Measurements from ENCODE around the gene SPINT1.

The SPINT1 gene

DNA sequence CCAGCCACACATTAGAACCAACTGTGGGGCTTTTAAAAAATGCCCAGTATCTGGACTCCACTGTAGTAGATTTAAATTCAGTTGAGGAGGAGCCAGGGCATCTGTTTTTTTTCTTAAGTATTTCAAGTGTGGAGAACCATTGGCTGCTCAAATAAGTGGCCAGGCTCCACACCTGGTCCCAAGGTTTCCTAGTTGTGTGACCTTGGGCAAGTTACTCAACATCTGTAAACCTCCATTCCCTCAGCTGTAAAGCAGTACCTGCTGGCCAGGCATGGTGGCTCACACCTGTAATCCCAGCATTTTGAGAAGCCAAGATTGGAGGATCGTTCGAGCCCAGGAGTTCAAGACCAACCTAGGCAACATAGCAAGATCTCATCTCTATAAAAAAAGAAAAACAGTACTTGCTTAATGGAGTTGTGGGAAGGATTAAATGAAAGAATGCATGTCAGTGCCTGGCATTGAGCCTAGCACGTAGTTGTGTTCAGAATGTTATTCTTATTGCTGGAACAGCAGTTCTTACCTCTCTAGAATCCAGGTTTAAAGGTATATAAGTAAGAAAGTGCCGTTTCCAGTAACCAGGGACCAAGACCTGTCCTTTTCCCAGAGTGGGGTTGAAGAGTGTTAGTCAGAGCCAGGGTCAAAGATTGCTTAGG, 17.3 kb upstream of the SPINT1 start:
- ChIA-PET CTCF (interaction anchor here (1.5 kb wide), 1 partner anchor 43 kb away, joined by 4 read pairs; no protein-coding TSS in a partner anchor), POLR2A (no interaction called here)
- no peak for DNase-seq (ENCODE audit: extremely low spot score)
- TF ChIP-seq, protein P1, sequence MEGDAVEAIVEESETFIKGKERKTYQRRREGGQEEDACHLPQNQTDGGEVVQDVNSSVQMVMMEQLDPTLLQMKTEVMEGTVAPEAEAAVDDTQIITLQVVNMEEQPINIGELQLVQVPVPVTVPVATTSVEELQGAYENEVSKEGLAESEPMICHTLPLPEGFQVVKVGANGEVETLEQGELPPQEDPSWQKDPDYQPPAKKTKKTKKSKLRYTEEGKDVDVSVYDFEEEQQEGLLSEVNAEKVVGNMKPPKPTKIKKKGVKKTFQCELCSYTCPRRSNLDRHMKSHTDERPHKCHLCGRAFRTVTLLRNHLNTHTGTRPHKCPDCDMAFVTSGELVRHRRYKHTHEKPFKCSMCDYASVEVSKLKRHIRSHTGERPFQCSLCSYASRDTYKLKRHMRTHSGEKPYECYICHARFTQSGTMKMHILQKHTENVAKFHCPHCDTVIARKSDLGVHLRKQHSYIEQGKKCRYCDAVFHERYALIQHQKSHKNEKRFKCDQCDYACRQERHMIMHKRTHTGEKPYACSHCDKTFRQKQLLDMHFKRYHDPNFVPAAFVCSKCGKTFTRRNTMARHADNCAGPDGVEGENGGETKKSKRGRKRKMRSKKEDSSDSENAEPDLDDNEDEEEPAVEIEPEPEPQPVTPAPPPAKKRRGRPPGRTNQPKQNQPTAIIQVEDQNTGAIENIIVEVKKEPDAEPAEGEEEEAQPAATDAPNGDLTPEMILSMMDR (IDR thresholded peaks at IDR 0.05; ENCODE audit: control extremely low read depth, extremely low read depth, low read depth, missing control alignments): no peak

DNA sequence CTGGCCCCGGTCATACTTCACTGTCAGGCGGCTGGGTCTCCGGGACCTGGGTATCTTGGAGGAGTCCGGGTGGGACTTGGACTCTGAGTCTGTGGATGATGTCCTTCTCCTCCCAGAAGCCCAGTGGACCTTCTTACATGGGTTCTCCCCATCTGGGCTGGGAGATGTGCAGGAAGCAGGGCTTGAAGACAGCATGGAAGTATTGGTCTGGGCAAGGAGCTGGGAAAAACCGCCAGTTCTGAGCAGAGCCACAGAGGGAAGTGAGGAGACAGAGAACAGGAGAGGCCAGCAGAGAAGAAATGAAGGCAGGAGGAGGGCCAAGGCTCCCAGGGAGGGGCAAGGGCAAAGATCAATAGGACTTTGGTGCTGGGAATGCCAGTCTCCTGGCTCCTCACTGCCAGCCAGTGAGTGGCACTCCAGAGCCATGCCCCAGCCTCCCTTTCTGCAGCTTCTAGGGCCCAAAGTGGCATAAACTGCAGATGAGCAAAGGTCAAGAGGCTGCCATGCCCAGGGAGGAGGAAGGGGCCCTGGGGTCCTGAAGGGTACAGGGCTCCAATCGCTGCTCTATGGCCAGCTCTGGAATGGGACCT, 15.3 kb upstream of the SPINT1 start, which contains the start of gene PPP1R14D:
Gene PPP1R14D, minus strand, starts transcription at position 262 of the 590 bp plus-strand sequence. Its CDS starts 67 bp downstream, at position 195.
- ChIA-PET POLR2A (interaction anchor here (0.6 kb wide), 1 partner anchor 26 kb away, joined by 8 read pairs; no protein-coding TSS in a partner anchor), CTCF (interaction anchor here (0.7 to 2.3 kb wide), 7 partner anchors 9 to 66 kb away, joined by 3 to 8 read pairs (median 4); partner anchors contain the start of genes SPINT1 and VPS18)
- DNase-seq (ENCODE audit: extremely low spot score): no peak
- TF ChIP-seq, protein P1 (IDR thresholded peaks at IDR 0.05; ENCODE audit: control extremely low read depth, extremely low read depth, low read depth, missing control alignments): no peak

DNA sequence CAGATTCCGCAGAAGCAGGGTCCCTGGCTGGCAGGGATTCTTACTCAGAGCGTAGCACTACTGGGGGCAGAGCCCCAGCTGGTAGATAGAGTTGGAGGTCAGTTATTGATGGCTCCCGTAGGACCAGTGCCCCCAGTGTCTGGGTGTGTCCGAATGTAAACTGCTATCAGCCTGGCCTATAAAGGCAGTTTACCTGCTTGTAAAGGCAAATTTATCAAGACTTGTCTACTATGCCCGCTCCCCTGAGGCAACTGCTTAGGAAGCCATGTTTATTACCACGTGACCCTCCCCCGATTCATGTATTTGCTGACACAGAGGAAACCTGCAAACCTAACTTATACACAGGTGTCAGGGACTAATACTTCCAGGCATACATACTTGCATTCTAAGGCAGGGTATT, 14.7 kb upstream of the SPINT1 start:
- no peak for DNase-seq (ENCODE audit: extremely low spot score)
- ChIA-PET CTCF (interaction anchor here (1.3 to 2.3 kb wide), 3 partner anchors 10 to 66 kb away, joined by 3 to 8 read pairs (median 5); partner anchors contain the start of gene VPS18), POLR2A (no interaction called here)
- TF ChIP-seq, protein P1 (IDR thresholded peaks at IDR 0.05; ENCODE audit: control extremely low read depth, extremely low read depth, low read depth, missing control alignments): no peak

DNA sequence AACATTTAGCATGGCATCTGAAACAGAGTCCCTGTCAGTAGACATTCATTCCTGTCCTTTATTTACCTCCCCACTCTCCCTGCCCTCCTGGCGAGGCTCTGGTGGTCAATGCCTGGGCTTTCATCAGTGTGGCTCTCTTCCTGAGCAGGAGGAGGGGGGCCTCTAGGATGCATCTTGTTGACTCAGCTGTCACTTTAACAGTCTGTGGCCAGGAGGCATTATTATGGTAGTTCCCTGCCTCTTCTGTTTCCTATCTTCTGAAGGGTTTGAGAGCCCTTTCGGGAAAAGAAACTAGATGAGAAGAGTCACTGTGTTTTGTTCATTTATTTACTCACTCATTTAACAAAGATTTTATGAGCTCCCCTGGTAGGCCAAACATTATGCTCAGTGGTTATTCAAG, 13.0 kb upstream of the SPINT1 start:
- TF ChIP-seq, protein P1 (IDR thresholded peaks at IDR 0.05; ENCODE audit: control extremely low read depth, extremely low read depth, low read depth, missing control alignments): no peak
- CTCF ChIA-PET: interaction anchor here (0.6 kb wide), 1 partner anchor 15 kb away, joined by 3 read pairs; no protein-coding TSS in a partner anchor
- POLR2A ChIA-PET: interaction anchor here (0.6 kb wide), 1 partner anchor 12 kb away, joined by 3 read pairs; no protein-coding TSS in a partner anchor
- no peak for DNase-seq (ENCODE audit: extremely low spot score)

DNA sequence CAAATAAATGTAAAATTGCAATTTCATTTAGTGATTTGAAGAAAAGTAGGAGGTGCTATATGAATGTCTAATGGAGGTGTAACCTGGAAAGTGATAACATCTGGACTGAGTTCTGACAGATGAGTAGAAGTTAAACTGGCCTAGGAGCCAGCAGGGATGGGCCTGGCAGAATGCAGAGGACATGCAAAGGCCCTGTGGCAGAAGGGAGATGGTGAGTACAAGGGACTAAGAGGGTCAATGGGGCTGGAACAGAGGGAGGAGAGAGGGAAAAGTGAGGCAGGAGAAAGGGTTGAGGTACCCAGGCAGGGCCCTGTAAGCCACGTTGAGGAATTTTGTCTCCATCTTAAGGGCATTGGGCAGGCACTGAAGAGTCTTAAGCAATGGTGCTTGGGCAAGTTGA, 12.0 kb upstream of the SPINT1 start:
- no peak for DNase-seq (ENCODE audit: extremely low spot score)
- POLR2A ChIA-PET: no interaction called here
- CTCF ChIA-PET: interaction anchor here (1.2 to 2.0 kb wide), 2 partner anchors 26 to 62 kb away, joined by 4 to 11 read pairs; partner anchors contain the start of gene VPS18

DNA sequence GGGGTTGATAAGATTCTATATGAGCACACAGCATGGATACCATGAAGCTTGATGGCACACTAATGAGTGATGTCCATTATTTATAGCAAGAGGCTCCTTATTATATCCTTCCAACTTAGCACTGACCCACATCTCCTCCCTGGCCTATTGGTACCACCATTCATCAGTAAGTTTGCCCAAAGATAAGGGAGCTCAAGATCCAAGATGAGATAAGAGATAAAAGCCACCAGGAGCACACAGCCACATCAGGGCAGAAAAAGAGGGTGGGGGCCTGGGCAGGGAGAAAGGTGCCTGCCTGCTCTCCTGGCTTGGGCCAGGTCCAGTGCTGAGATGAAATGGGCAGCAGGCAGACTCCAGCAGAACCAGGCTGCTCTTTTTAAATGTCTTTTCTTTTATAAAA, 10.9 kb upstream of the SPINT1 start:
- ChIA-PET CTCF (interaction anchor here (1.2 to 2.0 kb wide), 2 partner anchors 25 to 61 kb away, joined by 4 to 11 read pairs; partner anchors contain the start of gene VPS18), POLR2A (interaction anchor here (0.6 kb wide), 1 partner anchor 12 kb away, joined by 4 read pairs; no protein-coding TSS in a partner anchor)
- DNase-seq (ENCODE audit: extremely low spot score): no peak
- TF ChIP-seq, protein P1 (IDR thresholded peaks at IDR 0.05; ENCODE audit: control extremely low read depth, extremely low read depth, low read depth, missing control alignments): no peak

More for the DNA sequence above, 12.0 kb upstream of the SPINT1 start:
- TF ChIP-seq, protein P1 (IDR thresholded peaks at IDR 0.05; ENCODE audit: control extremely low read depth, extremely low read depth, low read depth, missing control alignments): no peak

All from GM10248 (cell line).